Gastroesophageal sphincter (tissue), 3 donors: ENCODE data around the gene RBBP8NL.

Experiments
- POLR2AphosphoS5 ChIP-seq: sonication (generic); formaldehyde crosslinking; IDR thresholded peaks from one replicate; pipeline ENCODE4 v1.6.1; 2017; ENCODE audit warnings: antibody characterized with exemption
- TF ChIP-seq, protein P1 (sequence below), 4 experiments: fragments of 200-600 bp in 2 of 4; fragments of 450-650 bp in 2 of 4; sonication (generic) in 1 of 4; IDR thresholded peaks; one replicate each; pipeline ENCODE4 v1.5.1; 2017 to 2019; ENCODE audit warnings: antibody characterized with exemption in 4 of 4, mild to moderate bottlenecking in 2 of 4, moderate library complexity in 2 of 4

DNA sequence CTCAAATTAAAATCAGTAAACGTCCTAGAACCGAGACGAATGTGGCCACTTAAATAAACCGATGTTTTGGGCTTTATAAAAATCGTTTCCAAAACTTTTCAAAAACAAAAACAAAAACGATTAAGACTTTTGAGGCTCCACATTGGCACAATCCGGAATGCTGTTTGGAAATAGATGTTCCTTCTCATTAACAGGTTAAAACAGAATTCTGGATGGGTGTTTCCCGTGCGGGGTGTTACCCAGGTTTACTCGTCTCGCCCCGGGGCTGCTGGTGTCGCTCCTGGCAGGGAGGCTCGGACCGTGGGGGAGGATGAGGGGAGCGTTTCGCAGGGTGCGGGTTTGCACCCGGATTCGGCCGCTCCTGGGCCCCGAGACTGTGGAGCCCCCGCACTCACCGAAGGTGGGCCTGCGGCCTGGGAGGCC is 47.3 kb upstream of the RBBP8NL start:
- TF ChIP-seq, protein P1, sequence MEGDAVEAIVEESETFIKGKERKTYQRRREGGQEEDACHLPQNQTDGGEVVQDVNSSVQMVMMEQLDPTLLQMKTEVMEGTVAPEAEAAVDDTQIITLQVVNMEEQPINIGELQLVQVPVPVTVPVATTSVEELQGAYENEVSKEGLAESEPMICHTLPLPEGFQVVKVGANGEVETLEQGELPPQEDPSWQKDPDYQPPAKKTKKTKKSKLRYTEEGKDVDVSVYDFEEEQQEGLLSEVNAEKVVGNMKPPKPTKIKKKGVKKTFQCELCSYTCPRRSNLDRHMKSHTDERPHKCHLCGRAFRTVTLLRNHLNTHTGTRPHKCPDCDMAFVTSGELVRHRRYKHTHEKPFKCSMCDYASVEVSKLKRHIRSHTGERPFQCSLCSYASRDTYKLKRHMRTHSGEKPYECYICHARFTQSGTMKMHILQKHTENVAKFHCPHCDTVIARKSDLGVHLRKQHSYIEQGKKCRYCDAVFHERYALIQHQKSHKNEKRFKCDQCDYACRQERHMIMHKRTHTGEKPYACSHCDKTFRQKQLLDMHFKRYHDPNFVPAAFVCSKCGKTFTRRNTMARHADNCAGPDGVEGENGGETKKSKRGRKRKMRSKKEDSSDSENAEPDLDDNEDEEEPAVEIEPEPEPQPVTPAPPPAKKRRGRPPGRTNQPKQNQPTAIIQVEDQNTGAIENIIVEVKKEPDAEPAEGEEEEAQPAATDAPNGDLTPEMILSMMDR (IDR thresholded peaks at IDR 0.05): no peak
- no peak for TF ChIP-seq POLR2AphosphoS5
